HEK293T (cell line): ENCODE results near the gene PPRC1.

Source experiments
- CTCF ChIA-PET: fragments of 350-600 bp; formaldehyde crosslinking; extraction: SDS; loops from one replicate; lab custom pipeline; 2021; ENCODE audit warnings: antibody characterized with exemption, inconsistent platforms; lab: Yijun Ruan, JAX
- POLR2A ChIA-PET: fragments of 350-600 bp; formaldehyde crosslinking; extraction: SDS; loops from one replicate; lab custom pipeline; 2020; ENCODE audit warnings: antibody characterized with exemption, inconsistent platforms; lab: Yijun Ruan, JAX
- DNase-seq: peaks from one replicate; pipeline ENCODE4 v3.0.0; 2012; ENCODE audit warnings: mixed read lengths; ENCODE audit errors: extremely low spot score
- ARNT ChIP-seq: fragments of 450-650 bp; IDR thresholded peaks from 2 replicates; pipeline ENCODE4 v1.6.1; 2017; ENCODE audit warnings: mild to moderate bottlenecking
- BHLHE40 ChIP-seq: fragments of 450-650 bp; IDR thresholded peaks from 2 replicates; pipeline ENCODE4 v1.6.1; 2016; ENCODE audit warnings: mild to moderate bottlenecking, moderate library complexity, borderline replicate concordance
- CTBP1 ChIP-seq: fragments of 450-650 bp; IDR thresholded peaks from 2 replicates; pipeline ENCODE4 v1.6.1; 2016; ENCODE audit warnings: borderline replicate concordance
- ELF4 ChIP-seq: fragments of 450-650 bp; IDR thresholded peaks from 2 replicates; pipeline ENCODE4 v1.6.1; 2017; ENCODE audit warnings: antibody characterized with exemption
- FOXA1 ChIP-seq: fragments of 450-650 bp; IDR thresholded peaks from 2 replicates; pipeline ENCODE4 v1.6.1; 2016; ENCODE audit warnings: mild to moderate bottlenecking
- FOXK2 ChIP-seq: fragments of 450-650 bp; IDR thresholded peaks from 2 replicates; pipeline ENCODE4 v1.6.1; 2016; ENCODE audit warnings: mild to moderate bottlenecking
- FOXM1 ChIP-seq: fragments of 450-650 bp; IDR thresholded peaks from 2 replicates; pipeline ENCODE4 v1.6.1; 2017; ENCODE audit warnings: mild to moderate bottlenecking, borderline replicate concordance
- HDGF ChIP-seq: fragments of 450-650 bp; IDR thresholded peaks from 2 replicates; pipeline ENCODE4 v1.6.1; 2017; ENCODE audit warnings: antibody characterized with exemption, borderline replicate concordance
- L3MBTL2 ChIP-seq: fragments of 450-650 bp; conservative IDR thresholded peaks from 2 replicates; pipeline ENCODE4 v1.6.1; 2016; ENCODE audit warnings: mild to moderate bottlenecking
- LEF1 ChIP-seq: fragments of 450-650 bp; IDR thresholded peaks from 2 replicates; pipeline ENCODE4 v1.6.1; 2017; ENCODE audit warnings: mild to moderate bottlenecking, borderline replicate concordance
- NFRKB ChIP-seq: fragments of 450-650 bp; IDR thresholded peaks from 2 replicates; pipeline ENCODE4 v1.6.1; 2016; ENCODE audit warnings: mild to moderate bottlenecking, moderate library complexity
- PKNOX1 ChIP-seq: fragments of 450-650 bp; IDR thresholded peaks from 2 replicates; pipeline ENCODE4 v1.6.1; 2016
- SP1 ChIP-seq: fragments of 450-650 bp; IDR thresholded peaks from 2 replicates; pipeline ENCODE4 v1.6.1; 2017
- SUZ12 ChIP-seq: fragments of 450-650 bp; IDR thresholded peaks from 2 replicates; pipeline ENCODE4 v1.6.1; 2016; ENCODE audit warnings: mild to moderate bottlenecking
- TARDBP ChIP-seq: fragments of 450-650 bp; IDR thresholded peaks from 2 replicates; pipeline ENCODE4 v1.6.1; 2016
- ZNF384 ChIP-seq: fragments of 450-650 bp; IDR thresholded peaks from 2 replicates; pipeline ENCODE4 v1.6.1; 2016

Gene PPRC1

DNA sequence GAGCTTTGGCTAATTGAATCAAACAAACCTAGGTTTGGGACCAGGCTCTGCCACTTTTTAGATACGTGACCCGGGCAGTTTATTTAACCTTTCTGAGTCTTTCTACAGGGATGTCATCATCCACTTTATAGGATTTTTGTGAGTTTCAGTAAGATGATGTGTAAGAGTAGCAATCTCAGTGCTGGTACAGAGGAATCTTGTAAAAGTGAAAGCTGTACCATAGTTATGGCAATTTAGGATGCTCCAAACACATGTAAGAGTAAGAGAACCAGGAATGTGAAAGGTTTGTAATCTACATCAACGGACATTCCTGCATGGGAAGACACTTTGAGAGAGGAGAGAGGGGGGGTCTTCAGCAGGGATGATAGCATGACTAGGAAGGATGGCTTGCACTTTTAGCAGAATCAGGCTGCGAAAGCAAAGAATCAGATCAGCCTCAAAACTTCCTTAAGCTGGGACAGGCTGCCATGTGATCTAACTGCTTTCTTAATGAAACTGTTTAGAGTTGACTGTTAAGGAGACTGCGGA lies 20.3 kb downstream of the PPRC1 start:
- ChIA-PET CTCF (interaction anchor here (0.6 kb wide), 1 partner anchor 525 kb away, joined by 3 read pairs; no protein-coding TSS in a partner anchor), POLR2A (interaction anchor here (1.0 to 1.2 kb wide), 2 partner anchors 17 to 21 kb away, joined by 4 read pairs; no protein-coding TSS in a partner anchor)
- no peak for DNase-seq
- TF ChIP-seq LEF1: no peak
- TF ChIP-seq ELF4: no peak
- no peak for TF ChIP-seq BHLHE40
- no peak for TF ChIP-seq ZNF384
- TF ChIP-seq ARNT: no peak
- TF ChIP-seq CTBP1: no peak
- TF ChIP-seq TARDBP: no peak
- TF ChIP-seq FOXM1: no peak
- no peak for TF ChIP-seq FOXA1

DNA sequence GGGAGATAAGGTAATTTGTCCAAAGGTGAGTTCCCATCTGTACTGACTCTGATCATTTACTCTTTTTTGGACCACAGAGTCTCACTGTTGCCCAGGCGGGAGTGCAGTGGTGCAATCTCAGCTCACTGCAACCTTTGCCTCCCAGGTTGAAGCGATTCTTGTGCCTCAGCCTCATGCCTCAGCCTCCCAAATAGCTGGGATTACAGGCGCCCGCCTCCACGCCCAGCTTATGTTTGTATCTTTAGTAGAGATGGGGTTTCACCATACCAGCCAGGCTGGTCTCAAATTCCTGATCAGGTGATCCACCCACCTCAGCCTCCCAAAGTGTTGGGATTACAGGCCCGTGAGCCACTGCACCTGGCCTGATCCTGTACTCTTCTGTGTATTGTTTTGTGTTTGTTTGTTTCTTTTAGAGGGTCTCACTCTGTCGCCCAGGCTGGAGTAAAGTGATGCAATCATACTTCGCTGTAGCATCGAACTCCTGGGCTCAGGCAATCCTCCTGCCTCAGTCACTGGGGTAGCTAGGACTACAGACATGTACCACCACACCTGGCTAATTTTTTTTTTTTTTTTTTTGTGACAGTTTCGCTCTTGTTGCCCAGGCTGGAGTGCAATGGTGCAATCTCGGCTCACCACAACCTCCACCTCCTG lies 21.8 kb downstream of the PPRC1 start:
- ChIA-PET POLR2A (no interaction called here), CTCF (no interaction called here)
- no peak for DNase-seq
- TF ChIP-seq CTBP1 (no peak), LEF1 (no peak), NFRKB (no peak), ZNF384 (no peak), SP1 (no peak), ELF4 (no peak), FOXK2 (no peak), L3MBTL2 (no peak), HDGF (no peak), BHLHE40 (no peak), TARDBP (no peak), ARNT (no peak), FOXM1 (no peak), FOXA1 (no peak), PKNOX1 (no peak), SUZ12 (no peak)

DNA sequence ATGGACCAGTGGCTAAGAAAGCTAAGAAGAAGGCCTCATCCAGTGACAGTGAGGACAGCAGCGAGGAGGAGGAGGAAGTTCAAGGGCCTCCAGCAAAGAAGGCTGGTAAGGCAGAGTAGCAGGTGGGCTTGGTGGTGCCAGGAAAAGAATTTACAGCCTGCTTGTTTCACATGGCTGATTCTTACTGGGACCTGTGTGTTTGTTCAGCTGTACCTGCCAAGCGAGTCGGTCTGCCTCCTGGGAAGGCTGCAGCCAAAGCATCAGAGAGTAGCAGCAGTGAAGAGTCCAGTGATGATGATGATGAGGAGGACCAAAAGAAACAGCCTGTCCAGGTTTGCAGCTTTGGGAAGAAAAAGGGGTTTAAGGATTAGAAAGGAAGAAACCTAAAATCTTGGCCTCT lies 24.4 kb downstream of the PPRC1 start:
- POLR2A ChIA-PET: interaction anchor here (1.1 kb wide), 1 partner anchor 12 kb away, joined by 4 read pairs; no protein-coding TSS in a partner anchor
- CTCF ChIA-PET: interaction anchor here (1.3 kb wide), 1 partner anchor 12 kb away, joined by 3 read pairs; no protein-coding TSS in a partner anchor
- no peak for TF ChIP-seq L3MBTL2
- no peak for TF ChIP-seq ZNF384
- TF ChIP-seq BHLHE40: no peak
- TF ChIP-seq FOXM1: no peak
- TF ChIP-seq ARNT: no peak
- no peak for DNase-seq

DNA sequence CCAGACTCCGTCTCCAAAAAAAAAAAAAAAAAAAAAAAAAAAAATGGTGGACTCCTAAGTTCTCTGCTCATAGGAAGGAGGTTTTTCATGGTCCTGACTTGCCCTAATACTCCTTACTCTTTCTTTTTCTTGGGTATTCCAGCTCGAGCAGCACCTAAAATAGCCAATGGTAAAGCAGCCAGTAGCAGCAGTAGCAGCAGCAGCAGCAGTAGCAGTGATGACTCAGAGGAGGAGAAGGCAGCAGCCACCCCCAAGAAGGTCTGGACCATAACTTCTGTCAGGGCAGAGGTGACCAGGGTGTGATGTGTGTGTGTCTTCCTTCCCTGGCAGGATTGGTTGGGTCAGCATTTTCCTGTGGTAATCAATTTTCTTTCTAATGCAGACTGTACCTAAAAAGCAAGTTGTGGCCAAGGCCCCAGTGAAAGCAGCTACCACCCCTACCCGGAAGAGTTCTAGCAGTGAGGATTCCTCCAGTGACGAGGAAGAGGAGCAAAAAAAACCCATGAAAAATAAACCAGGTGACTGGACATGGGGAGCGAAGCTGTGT lies 26.3 kb downstream of the PPRC1 start:
- POLR2A ChIA-PET: no interaction called here
- TF ChIP-seq SP1 (no peak), ARNT (no peak), ZNF384 (no peak), ELF4 (no peak), TARDBP (no peak), HDGF (no peak)
- CTCF ChIA-PET: interaction anchor here (2.8 kb wide), 1 partner anchor 11 kb away, joined by 14 read pairs; no protein-coding TSS in a partner anchor
- DNase-seq: no peak

DNA sequence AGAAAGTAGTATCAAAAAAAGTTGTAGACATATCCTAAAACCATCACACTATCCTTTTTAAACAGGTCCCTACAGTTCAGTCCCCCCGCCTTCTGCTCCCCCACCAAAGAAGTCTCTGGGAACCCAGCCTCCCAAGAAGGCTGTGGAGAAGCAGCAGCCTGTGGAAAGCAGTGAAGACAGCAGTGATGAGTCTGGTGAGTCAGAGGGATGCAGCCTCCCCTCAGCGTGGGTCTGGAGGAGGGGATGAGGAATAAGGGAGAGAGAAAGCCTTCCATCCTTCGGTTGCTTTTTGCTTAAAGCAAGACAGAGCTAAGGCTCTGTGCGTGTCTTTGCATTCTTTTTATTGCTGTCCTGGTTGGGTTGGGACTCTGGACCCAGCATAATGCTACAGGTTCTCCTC lies 27.0 kb downstream of the PPRC1 start:
- no peak for DNase-seq
- CTCF ChIA-PET: interaction anchor here (2.8 kb wide), 1 partner anchor 10 kb away, joined by 14 read pairs; no protein-coding TSS in a partner anchor
- POLR2A ChIA-PET: interaction anchor here (1.4 kb wide), 1 partner anchor 10 kb away, joined by 3 read pairs; no protein-coding TSS in a partner anchor
- TF ChIP-seq LEF1 (no peak), FOXA1 (no peak), ELF4 (no peak), PKNOX1 (no peak), FOXK2 (no peak), SUZ12 (no peak), HDGF (no peak), SP1 (no peak), FOXM1 (no peak), ZNF384 (no peak), NFRKB (no peak)

- ChIA-PET CTCF (no interaction called here), POLR2A (no interaction called here)
- TF ChIP-seq CTBP1 (no peak), FOXK2 (no peak), LEF1 (no peak), ZNF384 (no peak), FOXA1 (no peak), L3MBTL2 (no peak), ARNT (no peak), BHLHE40 (no peak), SUZ12 (no peak), SP1 (no peak), ELF4 (no peak), PKNOX1 (no peak), NFRKB (no peak)
- DNase-seq: no peak
These were observed 30.6 kb downstream of the PPRC1 start for GRCh38 chr10:102163342-102163989.
